C1 segment of cervical spinal cord (tissue), 14 donors: Measurements from ENCODE around the gene LRRC26.

Experiments used
- DNase-seq, 14 donors: peaks; one replicate each; lab custom pipeline; 2025; lab: John Stamatoyannopoulos, UW

The LRRC26 gene, protein sequence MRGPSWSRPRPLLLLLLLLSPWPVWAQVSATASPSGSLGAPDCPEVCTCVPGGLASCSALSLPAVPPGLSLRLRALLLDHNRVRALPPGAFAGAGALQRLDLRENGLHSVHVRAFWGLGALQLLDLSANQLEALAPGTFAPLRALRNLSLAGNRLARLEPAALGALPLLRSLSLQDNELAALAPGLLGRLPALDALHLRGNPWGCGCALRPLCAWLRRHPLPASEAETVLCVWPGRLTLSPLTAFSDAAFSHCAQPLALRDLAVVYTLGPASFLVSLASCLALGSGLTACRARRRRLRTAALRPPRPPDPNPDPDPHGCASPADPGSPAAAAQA

DNA sequence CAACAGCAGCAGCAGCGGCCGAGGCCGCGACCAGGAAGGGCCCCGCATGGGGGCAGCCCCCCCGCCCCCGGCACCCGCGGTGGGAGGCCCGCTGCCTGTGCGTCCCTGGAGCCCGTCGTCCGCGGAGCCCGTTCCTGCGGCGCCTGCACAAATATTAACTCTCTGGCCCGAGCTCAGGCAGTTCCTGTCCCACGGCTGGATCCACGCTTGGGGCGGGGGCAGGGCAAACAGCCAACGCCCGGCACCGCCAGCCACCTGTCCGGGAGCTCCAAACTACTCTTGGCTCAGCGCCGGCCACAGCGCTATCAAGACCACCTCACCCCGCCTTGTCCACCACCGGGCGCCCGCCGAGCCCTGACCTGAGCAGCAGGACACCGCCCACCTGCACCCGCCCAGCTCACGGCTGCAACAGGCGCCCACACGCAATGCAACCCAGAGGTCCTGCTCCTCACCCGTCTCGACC is at the start of gene LRRC26:
TSS of gene LRRC26 (minus strand) at position 156 of the 463 bp plus-strand sequence. CDS start at position 48, 108 bp downstream.
- DNase-seq = no peak

DNA sequence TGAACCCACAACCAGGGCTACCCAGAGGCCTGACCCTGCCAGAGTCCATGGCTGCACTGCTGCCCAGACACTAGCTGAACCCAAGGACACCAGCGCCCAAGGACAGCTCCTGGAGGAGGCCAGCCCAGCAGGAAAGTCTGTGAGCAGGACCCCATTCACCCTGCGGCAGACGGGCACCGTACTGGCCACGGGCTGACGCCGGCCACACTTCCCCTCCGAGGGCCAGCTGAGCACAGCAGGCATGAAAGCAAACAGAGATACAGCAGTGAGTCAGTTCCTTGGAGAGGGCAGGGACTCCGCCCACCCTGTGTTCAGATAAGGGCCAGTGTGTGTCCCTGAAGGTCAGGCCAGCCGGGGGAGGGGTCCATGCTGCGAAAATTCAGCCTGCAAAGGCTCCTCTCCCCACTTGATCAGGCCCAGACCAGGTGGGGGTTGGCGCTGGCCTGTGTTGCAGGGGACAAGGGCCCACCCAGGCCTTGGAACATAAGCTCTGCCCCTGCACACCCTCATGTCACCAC is 49.0 kb upstream of the LRRC26 start:
- DNase-seq = no peak

DNA sequence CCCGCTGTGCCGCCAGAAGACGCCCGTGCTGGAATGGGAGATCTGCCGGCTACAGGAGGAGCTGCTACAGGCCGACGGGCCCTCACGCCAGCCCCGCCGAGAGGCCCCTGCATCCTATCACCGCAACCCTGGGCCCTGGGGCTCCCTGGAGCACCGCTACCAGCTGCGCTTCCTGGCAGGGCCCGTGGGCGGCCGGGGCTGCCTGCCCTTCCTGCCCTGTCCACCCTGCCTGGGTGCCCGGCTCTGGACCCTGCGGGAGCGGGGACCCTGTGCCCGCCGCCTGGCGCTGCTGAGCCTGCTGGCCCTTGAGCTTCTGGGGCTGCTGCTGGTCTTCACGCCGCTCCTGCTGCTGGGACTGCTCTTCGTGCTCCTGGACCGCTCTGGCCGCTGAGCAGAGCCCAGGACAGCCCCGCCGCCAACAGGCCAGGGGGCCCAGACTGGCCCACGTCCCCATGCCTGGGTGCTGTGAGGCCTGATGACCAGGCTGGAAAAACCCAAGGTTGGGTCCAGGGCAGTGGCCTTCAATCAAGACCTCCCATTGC is 48.4 kb upstream of the LRRC26 start:
- DNase-seq = no peak

DNA sequence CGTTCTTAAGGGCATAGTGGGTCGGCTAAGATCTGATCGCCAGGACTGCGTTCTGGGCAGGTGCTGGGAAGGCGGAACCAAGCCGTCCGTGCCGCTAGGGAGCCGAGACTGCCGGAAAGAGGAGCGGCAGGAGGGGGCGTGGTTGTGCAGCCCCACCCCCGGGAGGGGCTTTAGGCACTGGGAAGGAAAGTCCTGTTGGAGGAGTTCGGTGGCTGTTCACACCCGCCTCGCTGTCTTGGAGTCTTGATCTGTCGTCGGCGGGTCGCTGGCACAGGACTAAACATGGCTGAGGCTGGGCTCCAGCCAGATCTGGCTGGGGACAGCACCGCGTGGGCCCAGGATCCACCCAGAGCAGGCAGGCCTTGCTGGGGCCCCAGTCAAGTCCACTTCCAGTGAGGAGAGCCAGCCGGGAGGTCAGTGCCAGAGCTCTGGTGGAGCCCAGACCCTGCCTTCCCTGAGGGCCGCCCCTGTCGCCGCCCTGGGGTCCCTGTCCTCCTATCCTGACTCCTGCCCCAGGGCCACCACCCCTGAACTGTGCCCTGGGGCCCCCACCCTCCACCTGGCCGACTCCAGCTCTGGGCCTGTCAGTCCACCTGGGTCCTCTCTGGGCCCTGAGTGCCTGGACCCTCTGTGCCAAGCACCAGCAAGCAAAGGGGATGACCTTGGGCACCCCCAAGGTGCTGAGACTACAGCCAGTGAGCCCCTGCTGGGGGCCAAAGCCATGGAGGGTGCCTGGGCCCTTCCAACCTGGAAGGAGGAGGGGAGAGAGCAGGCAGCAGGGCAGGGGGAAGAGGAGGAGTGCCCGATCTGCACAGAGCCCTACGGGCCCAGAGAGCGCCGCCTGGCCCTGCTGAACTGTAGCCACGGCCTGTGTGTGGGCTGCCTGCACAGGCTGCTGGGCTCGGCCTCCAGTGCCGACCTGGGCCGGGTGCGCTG is 47.7 kb upstream of the LRRC26 start:
- DNase-seq = no peak

DNA sequence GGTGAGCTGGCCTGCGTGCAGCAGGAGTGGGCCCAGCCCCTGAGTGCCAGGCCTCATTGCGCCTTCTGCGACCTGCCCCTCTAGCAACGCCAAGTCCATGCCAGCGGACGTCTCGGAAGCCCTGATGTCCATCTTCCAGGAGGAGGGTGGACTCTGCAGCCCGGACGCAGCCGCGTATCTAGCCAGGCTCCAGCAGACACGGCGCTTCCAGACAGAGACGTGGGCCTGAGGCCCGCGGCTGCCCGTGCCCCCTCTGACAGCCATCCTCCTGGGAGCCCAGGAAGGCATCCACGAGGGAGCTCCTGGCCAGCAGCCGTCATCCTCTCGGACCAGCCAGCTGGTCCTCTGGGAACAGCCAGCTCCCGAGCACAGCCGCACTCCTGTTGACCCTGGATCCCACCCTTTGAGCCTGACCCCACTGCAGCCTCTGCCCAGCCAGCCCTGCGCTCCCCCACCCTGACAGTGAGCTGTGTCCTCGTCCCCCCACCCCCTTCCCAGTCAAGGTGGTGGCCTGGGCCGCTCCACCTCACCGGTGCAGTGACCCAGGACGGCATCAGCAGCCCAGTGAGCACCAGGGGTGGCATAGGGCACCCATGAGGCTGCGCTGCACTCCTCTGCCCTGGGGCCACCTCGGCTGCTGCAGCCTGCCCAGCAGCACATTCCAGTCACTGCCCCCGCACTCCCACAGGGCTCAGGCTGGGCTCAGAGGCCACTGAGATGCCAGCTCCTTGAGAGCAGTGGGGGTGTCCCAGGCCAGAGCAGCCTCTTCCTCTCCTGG is 46.5 kb upstream of the LRRC26 start:
- no peak for DNase-seq

DNA sequence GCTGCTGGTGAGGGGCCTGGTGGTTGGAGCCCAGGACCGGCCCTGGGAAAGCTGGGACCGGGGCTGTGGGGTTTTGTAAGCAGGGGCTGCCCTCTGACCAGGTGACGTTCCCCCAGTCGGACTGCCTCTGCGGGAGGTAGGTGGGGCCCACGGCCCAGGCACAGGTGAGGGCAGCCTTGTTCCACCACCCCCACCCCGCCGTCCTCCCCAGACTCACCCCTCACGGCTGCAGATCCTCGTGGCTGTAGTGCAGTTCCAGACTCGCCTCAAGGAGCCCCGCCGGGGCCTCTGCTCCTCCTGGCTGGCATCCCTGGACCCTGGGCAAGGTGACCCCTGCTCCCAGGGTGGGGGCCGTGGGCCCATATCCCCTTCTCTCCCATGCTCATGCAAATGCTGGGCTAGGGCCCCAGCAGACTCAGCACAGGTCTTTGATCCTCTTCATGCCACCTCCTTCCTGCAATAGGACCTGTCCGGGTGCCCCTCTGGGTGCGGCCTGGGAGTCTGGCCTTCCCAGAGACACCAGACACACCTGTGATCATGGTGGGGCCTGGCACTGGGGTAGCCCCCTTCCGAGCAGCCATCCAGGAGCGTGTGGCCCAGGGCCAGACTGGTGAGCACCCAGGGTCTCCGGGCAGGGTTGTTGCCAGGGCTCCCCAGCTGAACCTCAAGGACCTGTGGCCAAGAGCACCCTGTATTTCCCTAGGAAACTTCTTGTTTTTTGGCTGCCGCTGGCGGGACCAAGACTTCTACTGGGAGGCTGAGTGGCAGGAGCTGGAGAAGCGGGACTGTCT is 45.5 kb upstream of the LRRC26 start:
- DNase-seq = no peak

DNA sequence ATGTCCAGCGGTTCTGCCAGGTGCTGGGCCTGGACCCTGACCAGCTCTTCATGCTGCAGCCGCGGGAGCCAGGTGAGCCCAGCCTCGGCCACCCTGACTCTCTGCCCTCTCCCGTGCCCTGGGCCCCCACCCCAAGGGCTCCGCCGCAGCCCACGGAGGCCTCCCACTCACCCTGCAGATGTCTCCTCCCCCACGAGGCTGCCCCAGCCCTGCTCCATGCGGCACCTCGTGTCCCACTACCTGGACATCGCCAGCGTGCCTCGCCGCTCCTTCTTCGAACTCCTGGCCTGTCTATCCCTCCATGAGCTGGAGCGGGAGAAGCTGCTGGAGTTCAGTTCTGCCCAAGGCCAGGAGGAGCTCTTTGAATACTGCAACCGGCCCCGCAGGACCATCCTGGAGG is 44.8 kb upstream of the LRRC26 start:
- no peak for DNase-seq

DNA sequence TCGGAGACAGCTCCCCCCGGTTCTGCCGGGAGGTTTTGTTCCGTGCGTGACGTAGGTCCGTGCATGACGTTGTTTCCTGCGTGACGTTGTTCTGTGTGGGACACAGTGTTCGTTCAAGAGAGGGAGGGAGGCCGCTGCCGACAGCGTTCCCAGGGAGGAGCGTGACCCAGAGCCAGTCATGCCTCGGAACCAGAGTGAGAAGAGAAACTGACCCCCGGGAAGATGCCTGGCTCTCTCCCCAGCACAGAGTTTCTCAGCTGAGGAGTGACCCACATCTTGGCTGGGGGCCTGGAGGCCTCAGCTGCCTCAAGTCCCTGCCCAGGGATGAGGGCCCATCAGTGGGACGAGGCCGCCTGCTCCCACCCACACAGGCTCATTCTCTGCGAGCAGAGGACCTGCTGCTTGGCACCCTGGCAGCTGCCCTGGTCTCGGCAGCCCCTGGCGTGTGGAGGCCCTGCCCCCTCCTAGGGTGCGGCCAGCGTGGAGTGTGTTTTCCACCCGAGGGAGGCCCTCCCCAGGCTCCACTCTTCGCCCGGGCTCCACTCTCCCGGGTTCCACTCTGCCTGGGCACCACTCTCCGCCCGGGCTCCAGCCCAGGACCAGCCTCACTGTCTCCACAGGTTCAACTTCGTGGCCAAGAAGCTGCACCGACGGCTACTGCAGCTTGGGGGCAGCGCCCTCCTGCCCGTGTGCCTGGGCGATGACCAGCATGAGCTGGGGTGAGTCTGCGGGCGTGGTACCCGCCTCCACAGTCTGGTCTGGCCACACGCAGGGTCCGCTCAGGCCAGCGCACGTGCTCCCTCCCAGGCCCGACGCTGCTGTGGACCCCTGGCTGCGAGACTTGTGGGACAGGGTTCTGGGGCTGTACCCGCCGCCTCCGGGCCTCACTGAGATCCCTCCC is 43.6 kb upstream of the LRRC26 start:
- DNase-seq = peak in 6 of 14 donors; percentile 32 to 74 (median 57)

DNA sequence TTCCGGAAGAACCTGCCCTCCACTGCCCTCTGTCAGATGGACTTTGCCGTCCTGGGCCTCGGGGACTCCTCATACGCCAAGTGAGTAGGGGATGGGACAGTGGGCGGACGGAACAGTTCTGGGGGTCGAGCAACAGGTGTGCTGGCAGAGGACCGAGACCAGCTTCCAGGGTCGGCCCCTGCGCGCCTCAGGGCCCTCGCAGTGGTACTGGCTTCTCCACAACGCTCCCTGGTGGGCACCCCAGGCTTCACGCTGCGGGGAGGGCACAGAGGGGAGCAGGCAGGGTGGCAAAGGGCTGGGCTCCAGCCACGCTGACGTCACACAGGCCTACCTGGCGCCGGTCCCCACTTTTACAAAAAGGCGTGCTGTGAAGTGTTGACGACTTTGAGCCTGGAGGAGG is 42.7 kb upstream of the LRRC26 start:
- no peak for DNase-seq

DNA sequence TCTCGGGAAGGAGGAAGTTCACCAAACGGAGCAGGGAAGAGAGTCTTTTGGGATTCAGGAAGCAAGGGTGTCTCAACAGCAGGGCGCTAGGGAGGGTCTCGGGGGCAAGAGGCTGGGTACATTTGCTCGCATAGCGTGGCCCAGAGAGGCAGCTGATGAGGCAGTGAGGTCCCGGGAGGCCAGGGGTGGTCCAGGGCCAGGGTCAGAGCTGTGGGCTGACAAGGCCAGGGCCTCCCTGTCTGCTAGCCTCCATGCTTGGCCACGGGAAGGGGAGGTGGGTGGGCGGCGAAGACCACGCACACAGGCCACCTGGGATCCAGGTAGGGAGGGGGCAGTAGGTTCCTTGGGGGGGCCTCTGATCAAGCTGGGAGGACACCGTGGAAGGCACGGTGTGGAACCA is 41.7 kb upstream of the LRRC26 start:
- DNase-seq = no peak

DNA sequence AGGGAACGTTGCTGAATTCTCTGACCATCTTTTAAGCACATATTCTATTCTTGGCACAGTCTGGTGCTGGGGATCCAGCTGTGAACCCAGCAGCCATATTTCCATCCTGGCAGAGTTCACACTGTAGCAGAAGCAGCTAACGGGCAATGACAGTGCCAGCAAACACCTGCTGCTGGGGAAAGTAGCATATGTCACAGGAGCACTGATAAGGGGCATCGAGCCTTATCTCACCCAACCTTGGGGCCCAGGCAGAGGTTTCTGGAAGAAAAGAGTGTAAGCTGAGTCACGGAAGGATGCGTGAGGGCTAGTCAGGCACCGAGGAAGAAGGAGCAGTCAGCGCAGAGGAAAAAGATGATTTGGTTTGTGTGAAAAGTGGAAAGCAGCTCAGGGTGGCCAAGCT is 36.8 kb upstream of the LRRC26 start:
- no peak for DNase-seq

DNA sequence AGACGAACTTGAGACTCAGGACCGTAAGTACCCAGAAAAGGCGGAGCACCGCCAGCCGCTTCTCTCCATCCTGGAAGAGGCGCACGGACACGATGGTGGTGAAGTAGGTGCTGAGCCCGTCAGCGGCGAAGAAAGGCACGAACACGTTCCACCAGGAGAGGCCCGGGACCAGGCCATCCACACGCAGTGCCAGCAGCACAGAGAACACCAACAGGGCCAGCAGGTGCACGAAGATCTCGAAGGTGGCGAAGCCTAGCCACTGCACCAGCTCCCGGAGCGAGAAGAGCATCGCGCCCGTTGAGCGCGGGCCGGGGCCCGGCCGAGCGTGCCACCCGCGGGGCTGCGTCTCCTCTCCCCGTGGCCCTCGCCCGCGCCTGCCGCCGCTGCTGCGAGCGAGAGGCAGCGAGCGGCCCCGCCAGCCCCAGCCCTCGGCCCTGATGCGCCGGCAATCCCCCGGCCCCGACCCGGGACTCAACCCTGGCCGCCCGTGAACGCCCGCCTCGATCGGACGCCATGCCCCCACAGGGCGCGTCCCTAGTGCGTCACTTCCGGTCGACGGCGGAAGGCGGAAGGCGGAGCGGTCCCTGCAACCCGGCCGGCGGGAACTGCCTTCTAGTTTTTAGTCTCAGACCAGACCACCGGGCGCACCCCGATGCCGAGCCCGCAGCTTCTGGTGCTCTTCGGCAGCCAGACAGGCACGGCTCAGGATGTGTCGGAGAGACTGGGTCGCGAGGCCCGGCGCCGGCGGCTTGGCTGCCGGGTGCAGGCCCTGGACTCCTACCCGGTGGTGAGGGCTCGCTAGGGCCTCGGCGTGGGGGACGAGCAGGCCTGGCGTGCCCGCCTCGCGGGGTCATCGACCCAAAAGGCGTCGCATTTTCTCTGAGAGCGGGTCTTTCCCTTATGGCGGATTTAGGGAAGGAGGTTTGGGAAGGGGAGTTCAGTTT is 35.5 kb upstream of the LRRC26 start, which contains the start of the genes NDOR1 and TMEM203:
TSS of gene NDOR1 (plus strand) at position 575 of the 944 bp plus-strand sequence. CDS start at position 653, 78 bp downstream.
TSS of gene TMEM203 (minus strand) at position 523 of the 944 bp plus-strand sequence. CDS start at position 289, 234 bp downstream.
- DNase-seq = peak; percentile 26 to 94 (median 84)

DNA sequence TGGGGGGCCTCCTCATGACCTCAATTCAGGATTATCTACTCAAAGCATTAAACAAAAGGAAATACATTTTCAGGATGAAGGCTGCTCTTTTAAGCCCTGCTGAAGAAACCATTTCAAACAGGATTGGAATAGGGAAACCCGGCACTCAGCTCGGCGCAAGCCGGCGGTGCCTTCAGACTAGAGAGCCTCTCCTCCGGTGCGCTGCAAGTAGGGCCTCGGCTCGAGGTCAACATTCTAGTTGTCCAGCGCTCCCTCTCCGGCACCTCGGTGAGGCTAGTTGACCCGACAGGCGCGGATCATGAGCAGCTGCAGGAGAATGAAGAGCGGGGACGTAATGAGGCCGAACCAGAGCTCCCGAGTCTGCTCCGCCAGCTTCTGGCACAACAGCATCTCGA is 34.9 kb upstream of the LRRC26 start:
- DNase-seq = no peak

DNA sequence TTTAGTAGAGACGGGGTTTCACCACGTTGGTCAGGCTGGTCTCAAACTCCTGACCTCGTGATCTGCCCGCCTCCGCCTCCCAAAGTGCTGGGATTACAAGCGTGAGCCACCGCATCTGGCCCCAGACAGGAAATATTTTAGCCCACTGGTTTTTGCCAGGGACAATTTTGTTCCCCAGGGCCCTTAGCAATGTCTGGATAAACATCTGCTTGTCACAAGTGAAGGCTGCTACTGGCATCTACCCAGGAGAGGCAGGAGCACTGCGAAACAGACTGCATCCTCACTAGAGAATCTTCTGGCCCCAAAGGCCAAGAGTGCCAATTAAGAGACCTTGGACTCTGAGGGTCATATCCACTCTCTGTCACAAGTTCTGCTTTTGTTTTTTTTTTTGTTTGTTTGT is 33.1 kb upstream of the LRRC26 start:
- no peak for DNase-seq

DNA sequence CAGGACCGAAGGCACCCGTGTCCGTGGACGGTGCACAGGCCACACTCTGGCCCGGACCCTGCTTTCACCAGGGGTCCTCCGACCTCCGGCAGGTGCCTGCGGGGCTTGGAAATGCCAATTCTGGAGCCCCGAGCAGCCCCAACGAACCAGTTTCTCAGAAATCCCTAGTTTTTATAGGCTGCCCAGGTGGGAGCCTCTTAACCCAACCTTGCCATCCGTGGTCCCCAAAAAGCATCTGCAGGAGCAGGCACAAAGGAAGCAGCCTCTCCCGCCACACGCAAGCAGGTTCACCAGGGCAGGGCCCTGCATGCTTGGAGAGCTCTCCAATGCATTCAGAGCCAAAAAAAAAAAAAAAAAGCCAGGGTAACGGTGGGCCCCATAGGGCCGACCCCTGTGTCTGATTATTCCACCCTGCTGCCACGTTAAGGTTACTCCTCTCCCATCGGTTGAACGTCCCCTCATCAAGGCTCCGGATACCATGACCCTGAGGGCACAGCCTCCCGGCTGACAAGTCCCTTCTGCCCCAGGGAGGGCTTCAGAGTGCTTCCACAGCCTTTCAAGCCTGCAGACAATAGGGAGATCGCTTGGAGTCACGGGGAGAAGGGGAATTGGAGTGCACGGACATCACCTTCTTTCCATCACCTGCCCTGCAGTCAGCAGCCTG is 31.5 kb upstream of the LRRC26 start:
- DNase-seq = no peak

DNA sequence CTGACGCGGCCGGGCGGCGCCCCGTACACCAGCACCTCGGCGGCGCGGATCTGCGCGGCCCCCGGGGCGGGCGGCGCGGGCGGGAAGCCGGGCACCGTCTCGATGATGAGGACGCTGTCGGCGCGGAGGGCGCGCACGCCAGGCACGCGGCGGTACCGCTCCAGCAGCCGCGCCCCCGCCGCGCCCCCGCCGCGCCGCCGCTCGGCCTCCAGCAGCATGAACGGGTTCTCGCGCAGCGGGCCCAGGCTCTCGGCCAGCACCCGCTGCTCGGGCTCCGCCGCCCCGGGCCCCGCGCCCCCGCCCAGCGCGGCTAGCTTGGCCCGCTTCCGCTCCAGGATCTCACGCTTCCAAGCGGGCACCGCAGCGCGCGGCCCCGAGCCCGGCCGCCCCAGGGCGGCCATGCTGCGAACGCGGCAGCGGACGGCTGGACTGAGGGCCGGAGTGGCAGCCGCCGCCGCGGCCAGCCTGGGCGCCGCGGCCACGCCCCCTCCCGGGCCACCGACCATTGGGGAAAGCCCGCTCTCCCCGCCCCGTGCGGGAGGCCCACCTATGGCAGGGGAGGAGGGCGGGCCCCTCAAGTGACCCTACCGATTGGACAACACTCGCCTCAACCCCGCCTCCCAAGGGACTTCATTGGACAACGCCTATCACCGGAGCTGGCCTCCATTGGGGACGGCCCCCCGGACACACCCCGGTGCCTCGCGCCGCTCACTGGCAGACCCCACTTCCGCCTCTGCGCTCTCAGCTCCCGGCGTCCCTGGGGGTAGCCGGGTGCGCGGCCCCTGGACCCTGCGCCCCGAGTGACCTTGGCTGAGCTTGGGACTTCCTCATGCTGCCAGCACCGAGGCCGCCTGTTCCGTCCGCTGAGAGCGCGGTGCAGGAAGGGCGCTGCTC is 30.7 kb upstream of the LRRC26 start, which contains the start of gene TPRN:
TSS of gene TPRN (minus strand) at position 431 of the 894 bp plus-strand sequence. CDS start at position 401, 30 bp downstream.
- peak; percentile 69 to 99 (median 96) for DNase-seq
